Karpas-422 (cell line): Measurements from ENCODE around the gene PDCL2. TPM values are rescaled to one million over a fixed set of nuclear protein-coding genes. Genes with fewer than 3 reads are reported as not detected.
A peak's percentile ranks its signal among the peaks of the same experiment; 100 is the strongest.
"Not testable (repeated sequence)": the region's sequence is repeated elsewhere in the genome, so short reads cannot be mapped to it uniquely, and the experiment has no call there.

Source experiments
- DNase-seq: peaks from one replicate; pipeline ENCODE4 v3.0.0-alpha.2; 2015
- H2AFZ ChIP-seq: fragments of 200-600 bp; sonication (generic); 2 replicates; pipeline ENCODE4 v1.6.1; 2014; ENCODE audit warnings: antibody characterized with exemption, low read length, mixed read lengths
- H3K27ac ChIP-seq: fragments of 200-600 bp; sonication (generic); 2 replicates; pipeline ENCODE4 v1.5.1; 2014; ENCODE audit warnings: mild to moderate bottlenecking, low read length, moderate library complexity
- H3K27me3 ChIP-seq: fragments of 200-600 bp; sonication (generic); 2 replicates; pipeline ENCODE4 v1.6.1; 2014; ENCODE audit warnings: low read length, mixed read lengths
- H3K36me3 ChIP-seq: fragments of 200-600 bp; sonication (generic); 2 replicates; pipeline ENCODE4 v1.6.1; 2014; ENCODE audit warnings: low read length, mixed read lengths; ENCODE audit not compliant: insufficient read depth
- H3K4me1 ChIP-seq: fragments of 200-600 bp; sonication (generic); 2 replicates; pipeline ENCODE4 v1.6.1; 2014; ENCODE audit warnings: mild to moderate bottlenecking, low read length, mixed read lengths
- H3K4me2 ChIP-seq: fragments of 200-600 bp; sonication (generic); 2 replicates; pipeline ENCODE4 v1.6.1; 2014; ENCODE audit warnings: low read length, low read depth, mild to moderate bottlenecking; ENCODE audit not compliant: poor library complexity, severe bottlenecking
- H3K4me3 ChIP-seq: fragments of 200-600 bp; sonication (generic); 2 replicates; pipeline ENCODE4 v1.5.1; 2014; ENCODE audit warnings: mild to moderate bottlenecking, antibody characterized with exemption, low read length, mixed read lengths
- H3K79me2 ChIP-seq: fragments of 200-600 bp; sonication (generic); 2 replicates; pipeline ENCODE4 v1.6.1; 2014; ENCODE audit warnings: mild to moderate bottlenecking, low read length, mixed read lengths
- H3K9ac ChIP-seq: fragments of 200-600 bp; sonication (generic); 2 replicates; pipeline ENCODE4 v1.6.0; 2014; ENCODE audit warnings: low read length
- H3K9me2 ChIP-seq: fragments of 200-600 bp; sonication (generic), shearing (Covaris generic); replicated peaks from 2 replicates; pipeline ENCODE4 v1.6.0; 2014; ENCODE audit warnings: mild to moderate bottlenecking, low read length, moderate library complexity; ENCODE audit not compliant: insufficient read depth
- H3K9me3 ChIP-seq: fragments of 300-700, 200-600 bp; sonication (generic); 2 replicates; pipeline ENCODE4 v1.6.1; 2014; ENCODE audit warnings: low read length, mixed read lengths
- H4K20me1 ChIP-seq: fragments of 200-600 bp; sonication (generic); 2 replicates; pipeline ENCODE4 v1.6.1; 2014; ENCODE audit warnings: mild to moderate bottlenecking, antibody characterized with exemption, low read length, low read depth; ENCODE audit not compliant: insufficient read depth
- total RNA-seq: library from RNA; depleted of rRNA; stranded (reverse); fragments of >200 nt; shearing (Covaris generic); gene quantifications from 2 replicates; pipeline ENCODE4 v1.2.3, GENCODE V29; 2014; ENCODE audit warnings: low replicate concordance

Gene PDCL2
- total RNA-seq, 1 experiment from 2014 or later, result not detected

DNA sequence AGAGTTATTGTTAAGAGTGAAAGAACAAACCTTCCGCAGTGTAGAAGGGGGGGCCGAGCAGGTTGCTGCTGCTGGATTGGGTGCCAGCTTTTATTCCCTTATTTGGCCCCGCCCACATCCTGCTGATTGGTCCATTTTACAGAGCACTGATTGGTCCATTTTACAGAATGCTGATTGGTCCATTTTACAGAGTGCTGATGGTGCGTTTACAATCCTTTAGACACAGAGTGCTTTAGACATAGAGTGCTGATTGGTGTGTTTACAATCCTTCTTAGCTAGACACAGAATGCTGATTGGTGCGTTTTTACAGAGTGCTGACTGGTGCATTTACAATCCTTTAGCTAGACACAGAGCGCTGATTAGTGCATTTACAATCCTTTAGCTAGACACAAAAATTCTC is 40.1 kb downstream of the PDCL2 start:
- H3K4me2 ChIP-seq, H3K27ac ChIP-seq, H2AFZ ChIP-seq, H3K27me3 ChIP-seq, DNase-seq, H3K9ac ChIP-seq, H3K4me3 ChIP-seq, H3K9me3 ChIP-seq, H4K20me1 ChIP-seq, H3K36me3 ChIP-seq, H3K9me2 ChIP-seq, H3K79me2 ChIP-seq: not testable (repeated sequence)
- H3K4me1 ChIP-seq, result peaks cover 19% of the 10 kb centered on the region

DNA sequence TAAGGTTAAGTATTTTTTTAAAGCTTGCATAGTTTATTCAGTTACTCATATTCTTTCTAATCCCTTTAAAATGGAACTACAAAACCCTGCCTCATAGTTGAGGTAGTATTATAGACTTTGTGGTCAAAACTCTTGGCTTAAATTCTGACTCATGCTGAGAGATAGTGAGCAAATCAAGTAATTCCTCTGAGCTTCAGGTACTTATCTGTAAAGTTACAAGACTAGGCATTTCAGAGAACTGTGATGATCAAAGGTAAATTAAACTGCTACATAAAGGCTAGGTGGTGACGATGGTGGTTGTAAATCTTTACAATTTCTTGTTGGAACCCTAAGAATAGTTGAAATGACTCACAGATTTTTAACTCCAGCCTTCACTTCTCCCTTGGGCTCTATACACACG is 42.2 kb downstream of the PDCL2 start:
- Histone ChIP-seq H3K27ac (no peak overlapping the region), H3K4me2 (no peak overlapping the region), H4K20me1 (peaks cover 4% of the 10 kb centered on the region; the same call in 1 of the 2 replicates), H3K79me2 (no peaks in the 10 kb centered on the region), H3K4me1 (peaks cover 26% of the 10 kb centered on the region), H3K9me2 (no peaks in the 10 kb centered on the region), H3K27me3 (0 out of 2 replicates have a peak, but pooled peaks cover 2% of the 10 kb centered on the region), H3K9ac (no peak overlapping the region), H2AFZ (no peak overlapping the region), H3K4me3 (no peak overlapping the region), H3K9me3 (no peaks in the 10 kb centered on the region), H3K36me3 (no peaks in the 10 kb centered on the region)
- DNase-seq, result no peak

DNA sequence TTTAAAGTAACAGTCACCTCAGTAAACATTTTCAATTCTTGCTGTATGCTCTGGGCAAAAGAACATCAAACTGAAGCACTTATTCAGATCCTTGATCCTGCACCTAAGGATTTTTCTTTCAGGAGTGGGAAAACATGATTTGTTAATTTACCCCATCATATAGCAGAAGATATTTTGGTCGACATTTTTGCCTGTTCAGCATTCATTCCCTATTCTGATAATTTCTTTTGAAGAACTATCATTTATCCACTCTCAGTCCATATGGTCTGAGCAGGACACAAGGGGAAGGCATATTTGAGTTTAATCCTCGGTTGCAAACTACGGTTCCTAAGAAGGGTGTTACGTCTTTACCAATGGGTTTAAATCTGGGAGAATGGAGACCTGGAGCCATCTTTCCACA is 44.1 kb downstream of the PDCL2 start:
- peaks cover 9% of the 10 kb centered on the region; the same call in 1 of the 2 replicates for H4K20me1 ChIP-seq
- H3K4me3 ChIP-seq, result peak overlapping the region; percentile 81
- no peak for DNase-seq
- no peak overlapping the region for H3K9ac ChIP-seq
- H3K27ac ChIP-seq, result no peak overlapping the region
- no peaks in the 10 kb centered on the region for H3K36me3 ChIP-seq
- H3K9me3 ChIP-seq, result no peaks in the 10 kb centered on the region
- no peaks in the 10 kb centered on the region for H3K79me2 ChIP-seq
- H3K9me2 ChIP-seq, result no peaks in the 10 kb centered on the region
- H3K4me2 ChIP-seq, result peak overlapping the region; percentile 94
- 0 out of 2 replicates have a peak, but pooled peaks cover 2% of the 10 kb centered on the region for H3K27me3 ChIP-seq
- H2AFZ ChIP-seq, result no peak overlapping the region
- H3K4me1 ChIP-seq, result peaks cover 17% of the 10 kb centered on the region

DNA sequence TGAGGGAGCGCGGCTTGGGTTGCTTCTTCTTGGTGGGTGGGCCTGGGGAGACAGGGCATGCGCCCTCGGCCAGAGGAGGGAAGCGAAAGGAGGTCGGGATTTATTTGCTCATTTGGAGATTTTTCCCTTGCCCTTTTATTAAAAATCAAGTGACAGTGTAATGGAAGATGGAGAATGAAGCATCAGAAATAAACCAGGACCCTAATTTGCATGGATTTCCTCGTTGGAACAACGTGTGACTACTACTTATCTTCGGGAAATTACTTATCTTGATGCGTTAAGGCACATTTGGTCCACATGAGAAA is 44.6 kb downstream of the PDCL2 start:
- Histone ChIP-seq H3K79me2 (no peaks in the 10 kb centered on the region), H3K27ac (no peak overlapping the region), H3K27me3 (0 out of 2 replicates have a peak, but pooled peaks cover 2% of the 10 kb centered on the region), H2AFZ (peak overlapping the region; percentile 93), H3K4me1 (peaks cover 17% of the 10 kb centered on the region), H4K20me1 (peaks cover 9% of the 10 kb centered on the region; the same call in 1 of the 2 replicates), H3K9ac (peak overlapping the region; percentile 78), H3K9me2 (no peaks in the 10 kb centered on the region), H3K4me3 (peak overlapping the region; percentile 81), H3K9me3 (no peaks in the 10 kb centered on the region), H3K36me3 (no peaks in the 10 kb centered on the region), H3K4me2 (peak overlapping the region; percentile 94)
- DNase-seq, result no peak

DNA sequence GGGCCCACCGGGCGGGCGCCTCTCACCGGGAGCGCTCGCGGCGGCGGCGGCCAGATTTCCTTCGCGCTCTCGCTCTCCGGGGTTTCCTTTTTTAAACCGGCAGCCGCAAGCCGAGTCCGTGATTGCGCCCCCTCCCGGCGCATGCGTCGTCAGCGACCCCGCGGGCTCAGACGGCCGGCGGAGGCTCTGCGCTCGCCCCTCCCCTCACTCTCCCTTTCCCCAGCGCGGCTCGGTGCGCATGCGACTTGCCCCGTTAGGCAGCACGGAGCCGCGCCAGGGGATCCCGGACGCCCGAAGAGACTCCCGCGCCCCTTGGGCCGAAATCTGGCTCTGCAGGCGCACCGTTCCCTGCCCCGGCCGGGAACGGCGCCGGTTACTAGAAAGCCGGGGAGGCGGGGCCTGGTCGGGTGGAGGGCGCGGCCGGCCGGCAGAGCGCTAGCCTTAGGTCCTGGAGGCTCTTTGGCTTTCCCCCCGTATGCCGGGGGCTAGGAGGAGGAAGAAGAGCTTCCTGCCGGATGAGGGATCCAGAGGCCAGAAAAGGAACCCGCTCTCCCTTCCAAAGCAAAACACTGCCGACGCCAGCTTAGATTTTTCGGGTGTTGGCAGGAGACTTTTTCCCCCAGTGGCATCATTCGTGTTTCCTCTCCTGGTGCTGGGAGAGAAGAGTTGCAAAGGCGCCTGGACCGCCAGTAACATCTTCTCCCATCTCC is 45.1 kb downstream of the PDCL2 start, which contains the start of gene CLOCK:
Gene CLOCK (minus strand): TSS at position 154 of the 710 bp plus-strand sequence. CDS start 64,124 bp downstream, outside the sequence.
- Histone ChIP-seq H3K4me1 (peaks cover 17% of the 10 kb centered on the region), H3K36me3 (no peaks in the 10 kb centered on the region), H3K4me2 (peak within 1 kb of the TSS; percentile 94), H2AFZ (peak within 1 kb of the TSS; percentile 93), H3K4me3 (peak within 1 kb of the TSS; percentile 81), H3K27ac (no peak within 1 kb of the TSS), H3K9me2 (no peaks in the 10 kb centered on the region), H3K27me3 (0 out of 2 replicates have a peak, but pooled peaks cover 2% of the 10 kb centered on the region), H3K79me2 (no peaks in the 10 kb centered on the region), H4K20me1 (peaks cover 9% of the 10 kb centered on the region; the same call in 1 of the 2 replicates), H3K9me3 (no peaks in the 10 kb centered on the region), H3K9ac (peak within 1 kb of the TSS; percentile 78)
- peak; percentile 89 for DNase-seq

DNA sequence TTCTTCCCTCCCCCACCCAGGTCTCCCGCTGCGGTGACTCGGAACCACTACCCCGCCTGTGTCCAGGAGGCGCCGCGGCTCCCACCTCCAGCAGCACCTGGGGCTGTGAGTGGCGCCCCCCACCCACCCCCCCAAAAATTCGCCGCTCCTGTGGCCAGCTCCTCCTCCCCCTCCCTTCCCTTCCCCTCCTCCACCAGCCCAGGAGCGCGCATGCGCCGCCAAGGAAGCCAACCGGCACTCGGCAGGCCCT is 45.6 kb downstream of the PDCL2 start:
- H3K9ac ChIP-seq, result peak overlapping the region; percentile 78
- H3K27ac ChIP-seq, result no peak overlapping the region
- peaks cover 9% of the 10 kb centered on the region; the same call in 1 of the 2 replicates for H4K20me1 ChIP-seq
- no peaks in the 10 kb centered on the region for H3K36me3 ChIP-seq
- DNase-seq, result no peak
- H3K9me2 ChIP-seq, result no peaks in the 10 kb centered on the region
- peaks cover 17% of the 10 kb centered on the region for H3K4me1 ChIP-seq
- H2AFZ ChIP-seq, result peak overlapping the region; percentile 93
- peak overlapping the region; percentile 94 for H3K4me2 ChIP-seq
- no peaks in the 10 kb centered on the region for H3K9me3 ChIP-seq
- H3K79me2 ChIP-seq, result no peaks in the 10 kb centered on the region
- H3K27me3 ChIP-seq, result 0 out of 2 replicates have a peak, but pooled peaks cover 2% of the 10 kb centered on the region
- H3K4me3 ChIP-seq, result peak overlapping the region; percentile 81

DNA sequence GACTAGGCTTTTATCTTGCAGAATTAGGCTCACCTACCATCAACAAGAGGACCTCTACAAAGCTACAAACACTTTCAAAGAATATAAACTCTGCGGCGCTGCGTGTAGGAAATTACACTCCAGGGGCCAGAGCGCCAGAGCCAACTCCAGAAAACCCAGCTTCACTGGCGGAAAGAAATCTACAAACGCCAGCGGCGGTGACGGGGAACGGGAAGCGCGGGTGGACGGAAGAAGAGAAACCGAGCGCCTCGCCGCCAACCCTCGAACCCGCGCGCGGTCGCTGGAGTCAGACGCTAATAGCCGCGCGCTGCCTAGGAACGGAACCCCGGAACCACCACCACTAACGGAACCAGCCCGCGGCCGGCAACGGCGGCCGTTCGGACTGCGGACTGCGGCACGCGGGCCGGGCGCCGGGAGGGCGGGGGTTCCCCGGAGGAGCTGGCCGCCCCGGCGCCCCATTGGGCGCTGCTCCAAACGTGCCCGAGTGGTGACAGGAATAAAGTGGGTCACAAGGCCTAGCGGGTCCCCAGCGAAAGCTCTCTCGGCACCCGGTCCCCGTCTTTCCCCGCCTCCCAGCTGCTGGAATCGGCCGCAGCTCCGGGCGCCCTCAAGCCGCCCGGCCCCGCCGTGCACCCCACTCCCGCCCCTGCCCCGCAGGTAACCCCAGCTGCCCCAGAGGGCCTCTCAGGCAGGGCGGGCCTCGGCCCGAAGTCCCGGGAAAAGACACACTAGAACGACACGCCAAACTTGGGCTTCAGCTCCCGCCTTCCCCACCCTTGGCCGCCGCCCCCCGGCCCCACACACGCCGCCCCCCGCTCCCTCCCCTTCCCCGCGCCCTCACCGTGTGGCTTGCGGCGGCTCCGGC is 46.2 kb downstream of the PDCL2 start:
- H3K27me3 ChIP-seq, result 0 out of 2 replicates have a peak, but pooled peaks cover 2% of the 10 kb centered on the region
- DNase-seq, result peak; percentile 72
- peak overlapping the region; percentile 94 for H3K4me2 ChIP-seq
- H3K9me3 ChIP-seq, result no peaks in the 10 kb centered on the region
- H3K27ac ChIP-seq, result no peak overlapping the region
- H3K36me3 ChIP-seq, result no peaks in the 10 kb centered on the region
- 0 out of 2 replicates have a peak overlapping the region, but pooled peaks have one; percentile 32 for H2AFZ ChIP-seq
- no peaks in the 10 kb centered on the region for H3K79me2 ChIP-seq
- peak overlapping the region; percentile 81 for H3K4me3 ChIP-seq
- peaks cover 15% of the 10 kb centered on the region; the same call in 1 of the 2 replicates for H4K20me1 ChIP-seq
- peak overlapping the region; percentile 78 for H3K9ac ChIP-seq
- H3K9me2 ChIP-seq, result no peaks in the 10 kb centered on the region
- peaks cover 17% of the 10 kb centered on the region for H3K4me1 ChIP-seq

DNA sequence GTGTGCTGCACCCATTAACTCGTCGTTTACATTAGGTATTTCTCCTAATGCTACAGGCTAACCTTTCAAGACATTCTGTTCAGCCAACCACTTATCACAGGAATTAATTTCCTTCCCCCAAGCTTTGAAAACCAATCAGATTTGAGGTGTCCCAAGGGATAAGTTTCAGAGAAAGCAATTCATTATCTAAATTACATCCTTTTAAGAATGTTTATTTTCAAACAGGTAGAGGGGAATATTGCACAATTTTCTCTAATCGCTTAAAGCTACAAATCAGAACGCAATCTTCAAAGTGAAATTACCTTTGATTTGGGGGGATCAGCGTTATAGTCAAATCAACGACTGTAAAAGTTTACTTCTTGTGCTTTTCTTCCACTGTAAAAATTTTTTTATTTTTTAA is 46.9 kb downstream of the PDCL2 start:
- DNase-seq, result no peak
- H3K79me2 ChIP-seq, result no peaks in the 10 kb centered on the region
- H4K20me1 ChIP-seq, result peaks cover 20% of the 10 kb centered on the region; the same call in 1 of the 2 replicates
- H3K9me2 ChIP-seq, result no peaks in the 10 kb centered on the region
- peak overlapping the region; percentile 78 for H3K9ac ChIP-seq
- peak overlapping the region; percentile 94 for H3K4me2 ChIP-seq
- 0 out of 2 replicates have a peak, but pooled peaks cover 2% of the 10 kb centered on the region for H3K27me3 ChIP-seq
- peak overlapping the region; percentile 81 for H3K4me3 ChIP-seq
- no peaks in the 10 kb centered on the region for H3K9me3 ChIP-seq
- no peak overlapping the region for H2AFZ ChIP-seq
- no peak overlapping the region for H3K27ac ChIP-seq
- H3K4me1 ChIP-seq, result peaks cover 17% of the 10 kb centered on the region
- H3K36me3 ChIP-seq, result no peaks in the 10 kb centered on the region
